GM12872 (cell line): ENCODE data around the gene MT1B.

Experiments
- TF ChIP-seq, protein P1 (sequence below): IDR thresholded peaks from 3 replicates; pipeline ENCODE4 v1.5.1; 2011; ENCODE audit warnings: low read depth, mild to moderate bottlenecking, low read length, moderate library complexity; ENCODE audit not compliant: insufficient read depth

MT1B gene

DNA sequence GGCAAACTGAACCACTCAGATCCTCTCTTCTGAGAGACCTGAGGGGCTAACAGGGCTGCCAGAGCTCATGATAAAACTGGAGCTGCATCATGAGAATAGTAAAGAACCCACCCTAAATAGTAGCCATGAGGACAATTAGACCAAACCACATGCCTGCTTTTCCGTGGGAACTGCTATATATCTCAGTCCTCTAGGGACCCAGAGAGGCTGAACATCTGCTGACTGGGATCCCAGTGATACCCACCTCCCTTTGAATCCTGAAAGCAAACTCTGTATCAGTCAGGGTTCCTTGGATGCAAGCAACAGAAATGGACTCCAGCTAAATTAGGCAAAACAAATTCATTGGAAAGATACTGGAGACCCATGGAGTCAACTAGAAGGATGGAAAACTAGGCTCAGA, 37.1 kb downstream of the MT1B start:
- TF ChIP-seq, protein P1, sequence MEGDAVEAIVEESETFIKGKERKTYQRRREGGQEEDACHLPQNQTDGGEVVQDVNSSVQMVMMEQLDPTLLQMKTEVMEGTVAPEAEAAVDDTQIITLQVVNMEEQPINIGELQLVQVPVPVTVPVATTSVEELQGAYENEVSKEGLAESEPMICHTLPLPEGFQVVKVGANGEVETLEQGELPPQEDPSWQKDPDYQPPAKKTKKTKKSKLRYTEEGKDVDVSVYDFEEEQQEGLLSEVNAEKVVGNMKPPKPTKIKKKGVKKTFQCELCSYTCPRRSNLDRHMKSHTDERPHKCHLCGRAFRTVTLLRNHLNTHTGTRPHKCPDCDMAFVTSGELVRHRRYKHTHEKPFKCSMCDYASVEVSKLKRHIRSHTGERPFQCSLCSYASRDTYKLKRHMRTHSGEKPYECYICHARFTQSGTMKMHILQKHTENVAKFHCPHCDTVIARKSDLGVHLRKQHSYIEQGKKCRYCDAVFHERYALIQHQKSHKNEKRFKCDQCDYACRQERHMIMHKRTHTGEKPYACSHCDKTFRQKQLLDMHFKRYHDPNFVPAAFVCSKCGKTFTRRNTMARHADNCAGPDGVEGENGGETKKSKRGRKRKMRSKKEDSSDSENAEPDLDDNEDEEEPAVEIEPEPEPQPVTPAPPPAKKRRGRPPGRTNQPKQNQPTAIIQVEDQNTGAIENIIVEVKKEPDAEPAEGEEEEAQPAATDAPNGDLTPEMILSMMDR: no peak

DNA sequence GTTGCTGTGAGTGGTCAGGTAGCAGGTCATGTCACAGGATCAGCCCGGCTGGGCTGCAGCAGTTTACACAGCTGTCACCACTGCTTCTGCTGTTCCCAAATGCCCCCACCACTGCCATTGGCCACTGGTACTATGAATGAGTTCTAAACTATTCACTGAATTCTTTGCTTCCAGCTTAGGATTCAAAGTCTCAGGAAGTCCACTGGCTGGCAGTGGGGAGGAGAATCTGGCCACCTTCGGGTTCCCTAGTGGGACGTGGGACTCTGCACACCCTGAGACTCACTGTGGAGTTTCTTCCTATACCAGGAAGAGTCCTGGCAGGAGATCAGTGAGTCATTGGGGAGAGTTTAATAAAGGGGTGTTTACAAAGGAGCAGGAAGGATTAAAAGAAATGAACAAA, 37.5 kb downstream of the MT1B start:
- TF ChIP-seq, protein P1: no peak

DNA sequence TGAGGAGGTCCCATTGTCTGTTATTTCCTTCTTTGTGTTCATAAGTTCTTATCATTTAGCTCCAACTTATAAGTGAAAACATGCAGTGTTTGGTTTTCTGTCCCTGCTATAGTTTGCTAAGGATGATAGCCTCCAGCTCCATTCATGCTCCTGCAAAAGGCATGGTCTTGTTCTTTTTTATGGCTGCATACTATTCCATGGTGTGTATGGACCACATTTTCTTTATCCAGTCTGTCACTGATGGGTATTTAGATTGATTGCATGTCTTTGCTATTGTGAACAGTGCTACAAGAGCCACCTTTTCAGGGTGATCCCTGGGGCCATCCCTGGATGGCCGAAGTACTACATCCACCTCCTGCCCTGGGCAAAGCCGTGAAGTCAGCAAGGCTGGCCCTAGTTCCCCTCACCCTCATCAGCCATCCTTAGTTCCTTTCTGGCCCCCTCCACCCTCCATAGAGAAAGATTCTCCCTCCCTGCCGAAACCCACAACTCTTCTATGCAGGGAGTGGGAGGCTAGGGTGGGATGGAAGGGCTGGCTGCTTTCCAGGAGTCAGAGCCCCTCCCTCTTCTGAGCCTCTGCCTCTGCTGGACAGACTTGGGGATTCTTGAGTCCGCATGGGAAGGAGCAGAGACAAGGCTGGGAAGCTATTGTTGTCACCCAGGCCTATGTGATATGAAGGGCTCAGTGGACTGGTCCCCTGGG, 38.9 kb downstream of the MT1B start:
- TF ChIP-seq, protein P1: no peak

DNA sequence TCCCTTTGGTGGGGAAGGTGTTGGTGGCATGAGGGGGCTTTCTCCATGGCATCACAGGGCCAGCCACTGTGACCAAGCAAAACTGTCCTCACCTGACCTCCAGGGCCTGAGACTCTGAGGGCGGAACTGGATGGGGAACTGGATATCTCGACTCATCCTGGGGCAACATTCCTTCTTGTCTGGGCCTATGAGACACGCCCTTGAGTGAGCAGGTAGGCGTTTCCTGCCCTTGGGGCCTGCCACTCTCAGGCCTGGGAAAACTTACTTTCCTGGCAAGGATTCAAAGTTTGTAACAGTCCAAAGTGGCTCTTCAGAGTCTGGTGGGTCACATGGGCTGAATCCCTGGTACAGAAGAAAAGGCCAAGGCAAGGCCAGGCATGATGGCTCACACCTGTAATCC, 40.2 kb downstream of the MT1B start:
- TF ChIP-seq, protein P1: no peak

GRCh38 chr16:56695246-56695645, 43.6 kb downstream of the MT1B start:
- TF ChIP-seq, protein P1: no peak

DNA sequence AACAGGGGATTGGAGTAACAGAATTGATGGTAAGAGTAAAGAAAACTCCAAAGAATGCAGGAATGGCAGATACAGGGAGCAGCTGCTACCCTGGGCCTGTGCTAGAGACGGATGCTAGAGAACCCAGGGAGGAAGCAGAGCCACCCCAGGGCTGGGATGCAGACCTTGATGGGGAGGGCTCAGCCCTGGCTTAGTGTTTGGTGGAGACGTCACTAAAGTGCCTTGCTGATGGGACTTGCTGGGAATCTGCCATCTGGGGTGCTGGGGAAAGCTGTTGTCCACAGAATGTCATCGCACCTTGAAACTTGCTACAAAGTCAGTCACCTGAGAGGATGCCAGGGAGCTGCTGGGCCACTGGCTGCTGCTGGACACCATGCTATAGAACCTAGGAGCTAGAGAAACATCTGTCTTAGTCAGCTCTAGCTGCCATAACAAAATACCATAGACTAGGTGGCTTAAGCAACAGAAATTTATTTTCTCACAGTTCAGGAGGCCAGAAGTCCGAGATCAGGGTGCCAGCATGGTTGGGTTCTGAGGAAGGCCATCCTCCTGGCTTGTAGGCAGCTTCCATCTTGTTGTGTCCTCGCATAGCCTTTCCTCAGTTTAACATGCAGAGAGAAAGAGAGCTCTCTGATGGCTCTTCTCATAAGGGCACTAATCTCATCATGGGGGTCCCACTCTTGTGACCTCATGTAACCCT, 45.9 kb downstream of the MT1B start:
- TF ChIP-seq, protein P1: no peak

DNA sequence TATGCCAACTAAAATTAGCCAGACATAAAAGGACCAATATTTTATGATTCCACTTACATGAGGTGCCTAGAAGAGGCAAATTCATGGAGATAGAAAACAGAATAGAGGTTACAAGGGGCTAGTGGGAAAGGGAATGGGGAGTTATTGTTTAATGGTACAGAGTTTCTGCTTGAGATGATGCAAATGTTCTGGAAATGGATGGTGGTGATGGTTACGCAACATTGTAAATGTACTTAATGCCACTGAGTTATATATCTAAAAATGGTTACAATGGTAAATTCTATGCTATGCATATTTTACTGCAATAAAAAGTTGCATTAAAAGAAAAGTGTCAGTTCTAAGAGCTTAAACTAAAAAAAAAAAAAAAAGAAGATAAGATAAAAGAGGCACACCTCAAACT, 48.5 kb downstream of the MT1B start:
- TF ChIP-seq, protein P1: no peak
